ENCODE measurements around the gene SUMO4. TPM values are rescaled to one million over a fixed set of nuclear protein-coding genes. Genes with fewer than 3 reads are reported as not detected.

The SUMO4 gene
- total RNA-seq, 3 donors from 2014 or later, result 1.7 to 3.6 (median 2.7) TPM

- no peak for TF ChIP-seq CTCF (IDR thresholded peaks at IDR 0.05)
- H3K36me3 ChIP-seq (ENCODE audit: low read depth), result no peaks in the 10 kb centered on the region
- intact Hi-C loops (cut with DNase I, micrococcal nuclease), result no loop called here
- peaks cover 32% of the 10 kb centered on the region for H3K4me1 ChIP-seq (ENCODE audit: low read depth)
- H3K4me3 ChIP-seq, result no peak overlapping the region
- no peaks in the 10 kb centered on the region for H3K9me3 ChIP-seq
- ATAC-seq, result no peak
- no peak for DNase-seq
Observed at GRCh38 chr6:149392093-149392492, 8.0 kb upstream of the SUMO4 start.

- no peak for TF ChIP-seq CTCF (IDR thresholded peaks at IDR 0.05)
- Histone ChIP-seq H3K9me3 (no peaks in the 10 kb centered on the region), H3K4me1 (ENCODE audit: low read depth) (peaks cover 27% of the 10 kb centered on the region), H3K36me3 (ENCODE audit: low read depth) (no peaks in the 10 kb centered on the region), H3K4me3 (no peak overlapping the region)
- DNase-seq (no peak), ATAC-seq (no peak)
- intact Hi-C loops (cut with DNase I, micrococcal nuclease), result no loop called here
Observed at GRCh38 chr6:149392535-149392934, 7.5 kb upstream of the SUMO4 start.

GRCh38 chr6:149393002-149393679 is 6.9 kb upstream of the SUMO4 start:
- H3K36me3 ChIP-seq (ENCODE audit: low read depth), result no peaks in the 10 kb centered on the region
- H3K4me1 ChIP-seq (ENCODE audit: low read depth), result peaks cover 22% of the 10 kb centered on the region
- ATAC-seq, result no peak
- intact Hi-C loops (cut with DNase I, micrococcal nuclease), result no loop called here
- no peaks in the 10 kb centered on the region for H3K9me3 ChIP-seq
- no peak for TF ChIP-seq CTCF (IDR thresholded peaks at IDR 0.05)
- no peak for DNase-seq
- no peak overlapping the region for H3K4me3 ChIP-seq

- ATAC-seq, result no peak
- no peak for TF ChIP-seq CTCF (IDR thresholded peaks at IDR 0.05)
- Histone ChIP-seq H3K36me3 (ENCODE audit: low read depth) (no peaks in the 10 kb centered on the region), H3K9me3 (no peaks in the 10 kb centered on the region), H3K4me3 (no peak overlapping the region), H3K4me1 (ENCODE audit: low read depth) (peaks cover 5% of the 10 kb centered on the region)
- intact Hi-C loops (cut with DNase I, micrococcal nuclease), result no loop called here
- no peak for DNase-seq
Observed at GRCh38 chr6:149395185-149395584, 4.9 kb upstream of the SUMO4 start.

GRCh38 chr6:149397384-149397783 is 2.7 kb upstream of the SUMO4 start:
- no peak for TF ChIP-seq CTCF (IDR thresholded peaks at IDR 0.05)
- intact Hi-C loops (cut with DNase I, micrococcal nuclease), result no loop called here
- Histone ChIP-seq H3K4me1 (ENCODE audit: low read depth) (peaks cover 4% of the 10 kb centered on the region), H3K9me3 (no peaks in the 10 kb centered on the region), H3K4me3 (no peak overlapping the region), H3K36me3 (ENCODE audit: low read depth) (no peaks in the 10 kb centered on the region)
- DNase-seq (no peak), ATAC-seq (no peak)

- Histone ChIP-seq H3K36me3 (ENCODE audit: low read depth) (no peaks in the 10 kb centered on the region), H3K4me1 (ENCODE audit: low read depth) (no peaks in the 10 kb centered on the region), H3K4me3 (no peak overlapping the region), H3K9me3 (no peaks in the 10 kb centered on the region)
- no peak for TF ChIP-seq CTCF (IDR thresholded peaks at IDR 0.05)
- ATAC-seq (no peak), DNase-seq (no peak)
- intact Hi-C loops (cut with DNase I, micrococcal nuclease), result no loop called here
Observed at GRCh38 chr6:149403534-149403933, 3.5 kb downstream of the SUMO4 start.
